NCI-H2196 (cell line): ENCODE measurements around the gene ANO7.

Experiments used
- DNase-seq: peaks from one replicate; lab custom pipeline; 2025; ENCODE audit not compliant: unreplicated experiment; lab: John Stamatoyannopoulos, UW

Gene ANO7

DNA sequence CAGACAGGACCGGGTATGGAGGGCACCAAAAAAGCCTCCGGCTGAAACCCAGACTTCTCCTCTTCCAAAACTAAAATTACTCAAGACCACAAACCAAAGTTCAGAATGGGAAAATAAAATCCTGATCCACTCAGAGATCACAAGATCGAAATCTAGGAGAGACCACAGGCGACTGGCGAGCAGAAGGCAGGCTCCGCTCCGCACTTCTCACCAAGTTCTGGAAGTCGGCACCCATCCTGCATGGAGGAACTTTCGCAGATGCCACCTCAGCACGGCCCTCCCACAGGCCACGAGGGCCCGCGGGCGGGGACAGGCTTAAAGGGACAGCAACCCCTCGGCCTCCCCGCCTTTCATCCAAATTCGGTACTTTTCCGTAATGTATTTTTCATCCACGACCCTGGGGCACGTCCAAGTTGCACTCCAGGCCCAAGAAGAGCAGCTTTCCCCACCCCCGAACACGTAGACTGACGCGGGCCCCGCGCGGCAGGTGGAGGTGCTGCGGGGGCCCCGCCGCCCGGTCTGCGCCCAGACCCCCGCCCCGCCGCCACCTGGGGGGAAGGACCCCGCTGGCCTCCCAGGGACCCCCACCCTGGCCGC lies 83.3 kb downstream of the ANO7 start:
- peak; percentile 36 for DNase-seq

- DNase-seq = peak; percentile 19
Observed at GRCh38 chr2:241272303-241273209, 84.1 kb downstream of the ANO7 start.

DNA sequence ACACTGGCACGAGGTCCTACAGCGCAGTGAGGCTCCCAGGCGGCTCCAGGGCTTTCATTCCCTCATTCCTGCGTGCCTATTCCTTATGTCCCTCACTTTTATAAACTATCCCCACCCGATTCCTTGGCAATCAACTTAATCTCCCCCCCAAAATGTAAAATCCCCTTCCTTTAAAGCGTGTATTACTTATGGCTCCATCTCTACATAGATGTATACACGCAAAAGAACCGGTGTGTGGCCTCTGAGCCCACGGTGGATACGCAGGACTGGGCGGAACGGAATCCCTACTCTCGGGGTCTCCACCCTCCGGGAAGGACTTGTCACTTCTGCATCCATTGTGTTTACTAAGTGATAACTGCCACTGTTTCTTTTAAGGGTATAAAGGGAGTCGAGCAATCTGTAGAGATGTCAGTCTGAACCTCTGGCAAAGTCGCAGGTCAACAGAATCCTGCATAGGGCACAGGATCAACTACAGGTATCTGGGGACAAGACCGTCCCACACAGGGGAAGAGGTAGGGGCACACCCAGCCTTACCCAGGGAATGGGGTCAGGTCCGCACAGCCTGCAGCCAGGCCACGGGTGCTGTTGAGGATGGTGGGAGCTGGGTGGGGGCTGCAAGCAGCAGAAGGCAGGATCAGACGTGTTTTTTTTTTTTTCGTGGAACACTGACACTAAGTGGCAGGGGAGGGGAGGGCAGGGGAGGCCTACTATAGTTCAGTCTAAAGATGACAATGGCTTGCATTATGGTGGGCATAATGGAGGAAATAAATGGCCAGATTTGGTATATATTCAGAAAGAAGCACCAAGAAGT lies 84.9 kb downstream of the ANO7 start:
- DNase-seq = no peak

GRCh38 chr2:241274127-241274526 lies 85.7 kb downstream of the ANO7 start:
- no peak for DNase-seq
